ENCODE measurements around the gene APPL2. TPM values are rescaled to one million over a fixed set of nuclear protein-coding genes. Genes with fewer than 3 reads are reported as not detected.
A peak's percentile ranks its signal among the peaks of the same experiment; 100 is the strongest.
"Not testable (repeated sequence)": the region's sequence is repeated elsewhere in the genome, so short reads cannot be mapped to it uniquely, and the experiment has no call there.

The APPL2 gene
- polyA plus RNA-seq, 1 experiment, result 50.1 TPM

DNA sequence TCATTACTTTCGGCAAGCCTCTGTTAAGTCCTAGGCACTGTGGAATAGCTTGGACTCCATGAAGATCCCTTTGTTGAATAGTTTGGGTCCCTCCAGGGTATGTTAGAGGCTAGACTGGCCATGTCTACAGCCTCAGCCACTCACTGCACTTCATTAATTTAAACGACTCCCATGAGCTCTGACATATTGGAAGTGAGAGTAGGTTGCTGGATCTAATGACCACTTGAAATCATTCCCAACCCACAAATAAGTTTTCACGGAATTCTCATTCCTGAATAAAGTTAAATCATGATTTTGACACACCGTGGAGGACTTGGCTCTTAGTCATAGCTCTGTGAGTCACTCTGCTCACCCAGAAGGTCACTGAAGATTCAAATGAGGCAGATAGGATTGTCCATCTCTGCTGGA lies 21.4 kb upstream of the APPL2 start:
- H3K27ac ChIP-seq (ENCODE audit: low read depth, low read length), result peak overlapping the region; percentile 89
- ChIA-PET CTCF (interaction anchor here (0.6 to 1.3 kb wide), 2 partner anchors 22 to 674 kb away, joined by 3 to 4 read pairs; no protein-coding TSS in a partner anchor), POLR2A (interaction anchor here (0.8 to 2.7 kb wide), 2 partner anchors 22 to 101 kb away, joined by 4 to 13 read pairs; partner anchors contain the start of gene APPL2)
- H3K9me3 ChIP-seq (ENCODE audit: control insufficient read depth, insufficient read depth, low read length), result no peaks in the 10 kb centered on the region
- no peak overlapping the region; the same call in 1 of the 2 replicates for H3K4me3 ChIP-seq (ENCODE audit: low read depth, low read length)
- TF ChIP-seq, protein P1, sequence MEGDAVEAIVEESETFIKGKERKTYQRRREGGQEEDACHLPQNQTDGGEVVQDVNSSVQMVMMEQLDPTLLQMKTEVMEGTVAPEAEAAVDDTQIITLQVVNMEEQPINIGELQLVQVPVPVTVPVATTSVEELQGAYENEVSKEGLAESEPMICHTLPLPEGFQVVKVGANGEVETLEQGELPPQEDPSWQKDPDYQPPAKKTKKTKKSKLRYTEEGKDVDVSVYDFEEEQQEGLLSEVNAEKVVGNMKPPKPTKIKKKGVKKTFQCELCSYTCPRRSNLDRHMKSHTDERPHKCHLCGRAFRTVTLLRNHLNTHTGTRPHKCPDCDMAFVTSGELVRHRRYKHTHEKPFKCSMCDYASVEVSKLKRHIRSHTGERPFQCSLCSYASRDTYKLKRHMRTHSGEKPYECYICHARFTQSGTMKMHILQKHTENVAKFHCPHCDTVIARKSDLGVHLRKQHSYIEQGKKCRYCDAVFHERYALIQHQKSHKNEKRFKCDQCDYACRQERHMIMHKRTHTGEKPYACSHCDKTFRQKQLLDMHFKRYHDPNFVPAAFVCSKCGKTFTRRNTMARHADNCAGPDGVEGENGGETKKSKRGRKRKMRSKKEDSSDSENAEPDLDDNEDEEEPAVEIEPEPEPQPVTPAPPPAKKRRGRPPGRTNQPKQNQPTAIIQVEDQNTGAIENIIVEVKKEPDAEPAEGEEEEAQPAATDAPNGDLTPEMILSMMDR (IDR thresholded peaks at IDR 0.05; ENCODE audit: low read depth, low read length), result no peak
- H3K27me3 ChIP-seq (ENCODE audit: control insufficient read depth, insufficient read depth, low read length), result no peaks in the 10 kb centered on the region
- peak; percentile 55 for DNase-seq (ENCODE audit: low read depth, low spot score)

DNA sequence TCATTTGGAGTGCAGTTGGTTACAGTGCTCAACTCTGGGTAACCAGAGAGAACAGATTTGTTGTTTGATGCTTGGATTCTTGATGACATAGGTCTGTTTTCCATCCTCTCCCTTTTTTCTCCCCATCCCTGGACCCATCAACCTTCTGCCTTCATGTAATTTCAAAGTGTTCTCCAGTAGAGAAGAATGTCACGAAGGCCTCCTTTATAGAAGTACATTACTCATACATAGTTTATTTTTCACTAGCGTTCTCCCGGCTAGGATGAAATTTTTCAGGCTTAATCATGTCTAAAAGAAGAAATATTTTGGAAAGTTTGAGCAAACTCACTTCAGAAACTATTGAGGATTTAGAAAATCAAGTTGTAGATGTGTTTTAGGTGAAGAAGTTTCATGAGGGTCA lies 20.9 kb upstream of the APPL2 start:
- no peak overlapping the region for H3K4me3 ChIP-seq (ENCODE audit: low read depth, low read length)
- H3K9me3 ChIP-seq (ENCODE audit: control insufficient read depth, insufficient read depth, low read length), result no peaks in the 10 kb centered on the region
- H3K27me3 ChIP-seq (ENCODE audit: control insufficient read depth, insufficient read depth, low read length), result no peaks in the 10 kb centered on the region
- TF ChIP-seq, protein P1 (IDR thresholded peaks at IDR 0.05; ENCODE audit: low read depth, low read length), result no peak
- ChIA-PET POLR2A (interaction anchor here (0.8 to 2.7 kb wide), 2 partner anchors 21 to 101 kb away, joined by 4 to 13 read pairs; partner anchors contain the start of gene APPL2), CTCF (interaction anchor here (0.6 to 1.3 kb wide), 2 partner anchors 23 to 675 kb away, joined by 3 to 4 read pairs; no protein-coding TSS in a partner anchor)
- DNase-seq (ENCODE audit: low read depth, low spot score), result peak; percentile 50
- H3K27ac ChIP-seq (ENCODE audit: low read depth, low read length), result peak overlapping the region; percentile 89

DNA sequence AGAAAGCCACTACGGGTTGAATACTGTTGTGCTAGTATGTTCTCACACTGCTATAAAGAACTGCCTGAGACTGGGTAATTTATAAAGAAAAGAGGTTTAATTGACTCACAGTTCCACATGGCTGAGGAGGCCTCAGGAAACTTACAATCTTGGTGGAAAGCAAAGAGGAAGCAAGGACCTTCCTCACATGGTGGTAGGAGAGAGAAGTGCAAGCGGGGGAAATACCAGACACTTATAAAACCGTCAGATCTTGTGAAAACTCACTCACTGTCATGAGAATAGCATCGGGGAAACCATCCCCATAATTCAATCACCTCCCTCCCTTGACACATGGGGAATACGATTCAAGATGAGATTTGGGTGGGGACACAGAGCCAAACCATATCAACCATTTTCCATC lies 20.5 kb upstream of the APPL2 start:
- peak overlapping the region; percentile 69 for H3K27ac ChIP-seq (ENCODE audit: low read depth, low read length)
- H3K27me3 ChIP-seq (ENCODE audit: control insufficient read depth, insufficient read depth, low read length); H3K9me3 ChIP-seq (ENCODE audit: control insufficient read depth, insufficient read depth, low read length); DNase-seq (ENCODE audit: low read depth, low spot score); CTCF ChIA-PET; H3K4me3 ChIP-seq (ENCODE audit: low read depth, low read length): not testable (repeated sequence)
- POLR2A ChIA-PET, result interaction anchor here (2.7 kb wide), 1 partner anchor 21 kb away, joined by 13 read pairs; the partner anchor contains the start of gene APPL2

DNA sequence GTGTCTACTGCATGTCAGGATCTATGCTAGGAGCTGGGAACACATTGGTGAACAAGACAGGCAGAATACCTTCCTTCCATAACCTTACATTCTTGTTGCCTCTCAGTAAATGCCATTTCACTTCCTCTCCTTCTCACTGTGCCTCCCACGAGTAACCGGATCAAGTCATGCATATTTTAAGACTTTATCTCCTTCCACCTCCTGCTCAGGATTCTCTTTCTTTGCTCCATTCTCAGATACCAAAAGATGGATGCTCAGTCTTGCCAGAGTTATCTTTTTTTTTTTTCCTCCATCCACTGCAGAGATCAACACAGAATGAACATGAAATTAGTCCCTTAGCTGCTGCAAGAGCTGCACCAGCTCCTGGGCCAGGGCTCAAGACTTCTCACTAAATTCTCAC lies 20.0 kb upstream of the APPL2 start:
- TF ChIP-seq, protein P1 (IDR thresholded peaks at IDR 0.05; ENCODE audit: low read depth, low read length), result no peak
- no peaks in the 10 kb centered on the region for H3K27me3 ChIP-seq (ENCODE audit: control insufficient read depth, insufficient read depth, low read length)
- DNase-seq (ENCODE audit: low read depth, low spot score), result no peak
- ChIA-PET POLR2A (interaction anchor here (2.7 kb wide), 1 partner anchor 20 kb away, joined by 13 read pairs; the partner anchor contains the start of gene APPL2), CTCF (no interaction called here)
- H3K9me3 ChIP-seq (ENCODE audit: control insufficient read depth, insufficient read depth, low read length), result no peaks in the 10 kb centered on the region
- H3K27ac ChIP-seq (ENCODE audit: low read depth, low read length), result peak overlapping the region; percentile 69
- H3K4me3 ChIP-seq (ENCODE audit: low read depth, low read length), result no peak overlapping the region

DNA sequence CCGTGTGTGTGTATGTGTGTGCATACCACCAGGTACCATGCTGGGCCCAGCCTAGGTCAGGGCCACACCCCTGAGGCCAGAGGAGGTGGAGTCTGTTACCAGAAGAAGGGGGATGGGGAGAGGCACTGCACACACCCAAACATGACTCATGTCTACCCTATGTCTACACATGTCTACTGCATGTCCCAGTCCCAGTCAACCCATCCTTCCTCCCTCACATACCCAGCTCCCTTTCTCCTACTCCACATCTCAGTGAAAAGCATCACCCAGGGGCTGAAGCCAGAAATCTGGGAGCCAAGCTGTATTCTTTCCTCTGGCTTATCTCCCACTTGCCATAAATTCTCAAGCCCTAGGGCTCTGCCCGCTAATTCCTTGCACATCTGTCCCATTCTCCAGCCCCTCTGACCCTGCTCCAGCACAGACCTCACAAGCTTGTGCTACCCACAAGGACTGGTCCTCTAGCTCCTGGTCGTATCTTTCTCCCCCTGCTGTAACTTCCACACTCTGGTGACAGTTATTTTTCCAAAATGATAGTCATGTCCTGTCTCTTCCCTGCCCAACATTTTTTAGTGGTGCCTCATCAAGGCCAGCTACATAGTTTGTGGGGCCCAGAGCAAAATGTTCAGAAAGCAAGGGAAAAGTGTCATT lies 18.0 kb upstream of the APPL2 start:
- ChIA-PET POLR2A (interaction anchor here (1.1 kb wide), 1 partner anchor 18 kb away, joined by 8 read pairs; the partner anchor contains the start of gene APPL2), CTCF (interaction anchor here (0.9 to 1.3 kb wide), 2 partner anchors 19 to 20 kb away, joined by 3 read pairs; no protein-coding TSS in a partner anchor)
- Histone ChIP-seq H3K9me3 (ENCODE audit: control insufficient read depth, insufficient read depth, low read length) (no peaks in the 10 kb centered on the region), H3K27ac (ENCODE audit: low read depth, low read length) (peak overlapping the region; percentile 80), H3K27me3 (ENCODE audit: control insufficient read depth, insufficient read depth, low read length) (no peaks in the 10 kb centered on the region), H3K4me3 (ENCODE audit: low read depth, low read length) (no peak overlapping the region)
- DNase-seq (ENCODE audit: low read depth, low spot score), result no peak
- TF ChIP-seq, protein P1 (IDR thresholded peaks at IDR 0.05; ENCODE audit: low read depth, low read length), result no peak

Measured in AG04450 (cell line).